ENCODE results near the gene FDCSP.

DNA sequence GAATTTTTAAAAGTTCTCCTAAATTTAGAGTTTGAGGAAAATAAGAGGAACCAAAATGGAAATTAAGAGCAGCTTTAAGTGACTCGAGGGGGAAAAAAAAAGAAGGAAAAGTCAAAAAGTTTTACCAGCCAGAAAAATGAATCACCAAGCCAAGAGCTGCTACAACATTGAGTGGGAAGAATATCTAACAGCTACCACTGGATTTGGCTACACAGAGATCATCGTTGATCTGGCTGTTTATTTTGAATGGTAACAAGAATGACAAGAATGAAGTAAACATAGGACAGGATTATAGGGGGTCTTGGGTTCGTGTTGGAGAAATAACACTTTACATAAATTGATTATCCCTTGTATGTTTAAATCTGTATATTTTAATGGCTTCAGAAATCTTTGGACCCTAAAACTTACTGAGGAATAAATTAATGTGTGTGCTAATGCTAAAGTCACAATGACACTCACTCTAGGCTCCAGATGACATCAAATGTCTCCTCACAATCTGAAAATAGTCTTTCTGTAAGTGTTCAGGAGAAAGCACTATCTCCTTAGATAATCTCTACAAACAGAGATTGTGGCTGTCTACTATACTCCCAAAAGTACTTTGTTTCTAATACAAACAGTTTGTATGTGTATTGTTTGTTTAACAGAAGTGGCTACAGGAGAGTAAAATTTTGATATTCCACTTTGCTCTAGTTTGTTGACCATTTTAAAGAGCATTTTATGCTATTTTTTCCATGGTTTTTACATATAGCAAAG is 13.4 kb downstream of the FDCSP start:
- no peak for TF ChIP-seq POLR2A (IDR thresholded peaks at IDR 0.05; ENCODE audit: low read depth)
- TF ChIP-seq CTCF (IDR thresholded peaks at IDR 0.05), result no peak
- no peak for TF ChIP-seq POLR2AphosphoS5 (IDR thresholded peaks at IDR 0.05)
